Stimulated activated CD4-positive, alpha-beta T cell treated with anti-CD3 and anti-CD28 coated beads, TNF-alpha, amount 100 ng/mL, for 24 hours (primary cell): ENCODE measurements around the gene RPP40.
"Not testable (repeated sequence)": the region's sequence is repeated elsewhere in the genome, so short reads cannot be mapped to it uniquely, and the experiment has no call there.

Source experiments
- DNase-seq, 3 experiments: peaks; one replicate each; pipeline ENCODE4 v3.0.0-alpha.2; 2020; ENCODE audit warnings: low read depth in 3 of 3

RPP40 gene

GRCh38 chr6:5003604-5004372, at the start of gene RPP40:
RPP40 (minus strand) TSS chr6:5004037; CDS start chr6:5004002, 35 bp downstream.
- peak; percentile 95 to 99 (median 97) for DNase-seq

- DNase-seq, result no peak
Observed at GRCh38 chr6:5053038-5053437, 49.2 kb upstream of the RPP40 start.

- DNase-seq, result no peak
Observed at GRCh38 chr6:5051394-5051793, 47.6 kb upstream of the RPP40 start.

- DNase-seq, result no peak
Observed at GRCh38 chr6:5050009-5050408, 46.2 kb upstream of the RPP40 start.

GRCh38 chr6:5046430-5046829, 42.6 kb upstream of the RPP40 start:
- no peak for DNase-seq

GRCh38 chr6:5045416-5045815, 41.6 kb upstream of the RPP40 start:
- DNase-seq, result no peak

GRCh38 chr6:5044866-5045265, 41.0 kb upstream of the RPP40 start:
- no peak for DNase-seq

GRCh38 chr6:5042436-5042835, 38.6 kb upstream of the RPP40 start:
- no peak for DNase-seq

- DNase-seq, result no peak
Observed at GRCh38 chr6:5041955-5042354, 38.1 kb upstream of the RPP40 start.

- DNase-seq, result no peak
Observed at GRCh38 chr6:5036269-5036668, 32.4 kb upstream of the RPP40 start.

- no peak for DNase-seq
Observed at GRCh38 chr6:5034736-5035135, 30.9 kb upstream of the RPP40 start.

GRCh38 chr6:5034328-5034727, 30.5 kb upstream of the RPP40 start:
- DNase-seq, result no peak

GRCh38 chr6:5033214-5033904, 29.5 kb upstream of the RPP40 start:
- DNase-seq, result not testable (repeated sequence)

- DNase-seq, result not testable (repeated sequence)
Observed at GRCh38 chr6:5032706-5033105, 28.9 kb upstream of the RPP40 start.

GRCh38 chr6:5031150-5031549, 27.3 kb upstream of the RPP40 start:
- no peak for DNase-seq

GRCh38 chr6:5030596-5031136, 26.8 kb upstream of the RPP40 start:
- DNase-seq, result peak; percentile 51 to 80 (median 59)

- DNase-seq, result no peak
Observed at GRCh38 chr6:5029609-5030008, 25.8 kb upstream of the RPP40 start.

- DNase-seq, result no peak
Observed at GRCh38 chr6:5028921-5029320, 25.1 kb upstream of the RPP40 start.

GRCh38 chr6:5028301-5028700, 24.5 kb upstream of the RPP40 start:
- no peak for DNase-seq

GRCh38 chr6:5025911-5026819, 22.3 kb upstream of the RPP40 start:
- no peak for DNase-seq

GRCh38 chr6:5023923-5024322, 20.1 kb upstream of the RPP40 start:
- no peak for DNase-seq

- DNase-seq, result no peak
Observed at GRCh38 chr6:5020142-5020541, 16.3 kb upstream of the RPP40 start.
